Loucy (cell line): ENCODE measurements around the gene DZANK1.

Experiments used
- EZH2phosphoT487 ChIP-seq: fragments of 200-600 bp; IDR thresholded peaks from 2 replicates; pipeline ENCODE4 v1.6.1; 2018; ENCODE audit warnings: antibody characterized with exemption, mild to moderate bottlenecking, moderate library complexity, borderline replicate concordance
- TF ChIP-seq, protein P1 (sequence below): fragments of 200-600 bp; sonication (generic); conservative IDR thresholded peaks from 2 replicates; pipeline ENCODE4 v1.5.1; 2014; ENCODE audit warnings: mild to moderate bottlenecking, antibody characterized with exemption, low read length

DNA sequence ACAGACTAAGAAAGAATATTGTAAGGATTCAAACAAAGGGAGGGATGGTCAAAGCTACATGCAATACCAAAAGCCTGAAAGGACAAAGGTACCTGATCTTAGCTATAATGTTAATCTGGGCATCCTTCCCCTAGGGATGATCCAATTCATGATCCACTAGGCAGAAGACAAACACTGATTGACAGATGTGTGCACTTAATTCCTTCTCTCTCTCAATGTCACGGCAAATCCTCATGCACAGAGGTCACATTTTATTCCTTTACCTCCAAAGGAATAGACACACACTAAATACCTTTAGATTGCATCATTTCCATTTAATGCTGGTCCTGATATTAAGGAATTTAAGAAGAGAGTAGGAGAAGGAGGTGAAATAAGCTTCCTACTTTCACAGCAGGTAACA, 105.2 kb downstream of the DZANK1 start:
- TF ChIP-seq, protein P1, sequence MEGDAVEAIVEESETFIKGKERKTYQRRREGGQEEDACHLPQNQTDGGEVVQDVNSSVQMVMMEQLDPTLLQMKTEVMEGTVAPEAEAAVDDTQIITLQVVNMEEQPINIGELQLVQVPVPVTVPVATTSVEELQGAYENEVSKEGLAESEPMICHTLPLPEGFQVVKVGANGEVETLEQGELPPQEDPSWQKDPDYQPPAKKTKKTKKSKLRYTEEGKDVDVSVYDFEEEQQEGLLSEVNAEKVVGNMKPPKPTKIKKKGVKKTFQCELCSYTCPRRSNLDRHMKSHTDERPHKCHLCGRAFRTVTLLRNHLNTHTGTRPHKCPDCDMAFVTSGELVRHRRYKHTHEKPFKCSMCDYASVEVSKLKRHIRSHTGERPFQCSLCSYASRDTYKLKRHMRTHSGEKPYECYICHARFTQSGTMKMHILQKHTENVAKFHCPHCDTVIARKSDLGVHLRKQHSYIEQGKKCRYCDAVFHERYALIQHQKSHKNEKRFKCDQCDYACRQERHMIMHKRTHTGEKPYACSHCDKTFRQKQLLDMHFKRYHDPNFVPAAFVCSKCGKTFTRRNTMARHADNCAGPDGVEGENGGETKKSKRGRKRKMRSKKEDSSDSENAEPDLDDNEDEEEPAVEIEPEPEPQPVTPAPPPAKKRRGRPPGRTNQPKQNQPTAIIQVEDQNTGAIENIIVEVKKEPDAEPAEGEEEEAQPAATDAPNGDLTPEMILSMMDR: no peak
- TF ChIP-seq EZH2phosphoT487: no peak
